KMS-11 (cell line): ENCODE data around the gene TENM4.

Source experiments
- H2AFZ ChIP-seq: fragments of 200-600 bp; sonication (generic); 2 replicates; pipeline ENCODE4 v1.6.1; 2016; ENCODE audit warnings: antibody characterized with exemption, mixed run types, low read depth
- H3K27ac ChIP-seq: fragments of 200-600 bp; sonication (generic); 2 replicates; pipeline ENCODE4 v1.6.1; 2016; ENCODE audit warnings: mild to moderate bottlenecking, mixed run types
- H3K27me3 ChIP-seq: fragments of 200-600 bp; sonication (generic); 2 replicates; pipeline ENCODE4 v1.6.1; 2017; ENCODE audit warnings: mild to moderate bottlenecking, low read depth, mixed run types, moderate library complexity; ENCODE audit not compliant: insufficient read depth
- H3K36me3 ChIP-seq: fragments of 200-600 bp; sonication (generic); 2 replicates; pipeline ENCODE4 v1.6.1; 2017; ENCODE audit warnings: mild to moderate bottlenecking, mixed run types; ENCODE audit not compliant: insufficient read depth
- H3K4me1 ChIP-seq: fragments of 200-600 bp; sonication (generic); 2 replicates; pipeline ENCODE4 v1.6.1; 2016; ENCODE audit warnings: mild to moderate bottlenecking, low read depth, mixed run types; ENCODE audit not compliant: poor library complexity, severe bottlenecking
- H3K4me2 ChIP-seq: fragments of 200-600 bp; sonication (generic); 2 replicates; pipeline ENCODE4 v1.7.0; 2016; ENCODE audit warnings: mild to moderate bottlenecking, mixed run types
- H3K4me3 ChIP-seq: fragments of 200-600 bp; sonication (generic); IDR thresholded peaks from 2 replicates; pipeline ENCODE4 v1.6.1; 2017; ENCODE audit warnings: low read depth, low read length, mixed read lengths; ENCODE audit not compliant: insufficient read depth
- H3K79me2 ChIP-seq: fragments of 200-600 bp; sonication (generic); 2 replicates; pipeline ENCODE4 v1.6.1; 2016; ENCODE audit warnings: low read depth, mixed run types; ENCODE audit not compliant: insufficient read depth
- H3K9ac ChIP-seq: fragments of 200-600 bp; sonication (generic); 2 replicates; pipeline ENCODE4 v1.6.1; 2016; ENCODE audit warnings: mild to moderate bottlenecking, mixed run types
- H4K20me1 ChIP-seq: fragments of 200-600 bp; sonication (generic); 2 replicates; pipeline ENCODE4 v1.6.1; 2016; ENCODE audit warnings: mild to moderate bottlenecking, mixed run types; ENCODE audit not compliant: insufficient read depth
- CTCF ChIP-seq: fragments of 200-600 bp; sonication (generic); conservative IDR thresholded peaks from 2 replicates; pipeline ENCODE4 v1.6.1; 2017; ENCODE audit warnings: low read depth, mild to moderate bottlenecking, antibody characterized with exemption, low read length, moderate library complexity, mixed read lengths

TENM4 gene

DNA sequence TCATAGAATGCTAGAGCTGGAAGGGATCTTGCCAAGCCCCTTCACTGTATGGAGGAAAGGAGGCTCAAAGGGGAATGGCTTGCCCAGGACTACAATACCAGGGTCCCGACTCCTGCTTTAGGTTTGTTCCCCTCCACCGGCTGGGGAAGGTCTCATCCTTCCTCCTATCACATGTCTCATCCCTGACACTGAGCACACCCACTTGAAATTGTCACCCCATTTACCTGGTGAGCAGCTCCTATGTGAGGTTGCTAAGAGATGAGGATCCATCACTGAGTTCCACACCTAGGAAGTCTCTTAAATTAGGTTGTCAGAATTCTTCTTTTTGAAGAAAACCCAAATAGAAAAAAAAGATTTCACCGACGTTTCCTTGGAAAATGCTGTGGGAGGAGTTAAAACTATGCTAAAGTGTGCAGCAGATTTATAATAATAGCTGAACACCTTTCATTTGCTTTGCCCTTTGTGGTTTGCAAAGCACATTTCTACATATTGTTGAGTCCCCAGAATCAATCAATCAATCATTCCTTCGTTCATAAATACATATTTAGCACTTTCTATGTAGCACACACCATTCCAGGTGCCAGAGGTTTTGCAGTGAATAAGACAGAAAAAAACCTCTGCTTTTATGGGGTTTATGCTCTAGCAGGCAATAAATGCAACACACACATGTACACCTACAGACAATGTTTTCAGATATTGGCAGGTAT lies 91.7 kb downstream of the TENM4 start:
- Histone ChIP-seq H3K27me3 (no peaks in the 10 kb centered on the region), H3K9ac (no peak overlapping the region), H3K4me3 (no peak overlapping the region), H2AFZ (no peak overlapping the region), H3K36me3 (no peaks in the 10 kb centered on the region), H3K4me1 (no peaks in the 10 kb centered on the region), H3K27ac (no peak overlapping the region), H4K20me1 (no peaks in the 10 kb centered on the region), H3K79me2 (no peaks in the 10 kb centered on the region), H3K4me2 (no peak overlapping the region)
- TF ChIP-seq CTCF = no peak

DNA sequence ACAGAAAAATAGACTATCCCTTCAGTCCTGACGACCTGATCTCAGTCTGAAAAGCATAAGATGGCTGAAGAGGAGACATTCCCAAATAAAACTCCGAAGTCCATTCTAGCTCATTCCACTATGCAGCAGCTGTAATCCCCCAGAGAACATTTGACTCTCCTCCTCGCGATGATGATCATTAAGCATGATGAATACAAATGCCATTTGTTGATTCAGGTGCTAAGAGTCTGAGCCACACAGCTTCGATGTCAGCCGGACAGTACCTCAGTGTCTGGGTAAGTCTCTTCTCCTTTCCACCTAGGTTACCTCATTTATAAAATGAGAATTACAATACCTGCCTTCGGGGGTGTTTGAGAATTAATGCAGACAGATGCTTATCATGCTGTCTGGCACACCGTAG lies 94.8 kb downstream of the TENM4 start:
- Histone ChIP-seq H3K9ac (no peak overlapping the region), H3K27ac (no peak overlapping the region), H3K27me3 (no peaks in the 10 kb centered on the region), H2AFZ (no peak overlapping the region), H3K4me3 (no peak overlapping the region), H4K20me1 (no peaks in the 10 kb centered on the region), H3K36me3 (no peaks in the 10 kb centered on the region), H3K4me2 (no peak overlapping the region), H3K79me2 (no peaks in the 10 kb centered on the region), H3K4me1 (no peaks in the 10 kb centered on the region)
- no peak for TF ChIP-seq CTCF

DNA sequence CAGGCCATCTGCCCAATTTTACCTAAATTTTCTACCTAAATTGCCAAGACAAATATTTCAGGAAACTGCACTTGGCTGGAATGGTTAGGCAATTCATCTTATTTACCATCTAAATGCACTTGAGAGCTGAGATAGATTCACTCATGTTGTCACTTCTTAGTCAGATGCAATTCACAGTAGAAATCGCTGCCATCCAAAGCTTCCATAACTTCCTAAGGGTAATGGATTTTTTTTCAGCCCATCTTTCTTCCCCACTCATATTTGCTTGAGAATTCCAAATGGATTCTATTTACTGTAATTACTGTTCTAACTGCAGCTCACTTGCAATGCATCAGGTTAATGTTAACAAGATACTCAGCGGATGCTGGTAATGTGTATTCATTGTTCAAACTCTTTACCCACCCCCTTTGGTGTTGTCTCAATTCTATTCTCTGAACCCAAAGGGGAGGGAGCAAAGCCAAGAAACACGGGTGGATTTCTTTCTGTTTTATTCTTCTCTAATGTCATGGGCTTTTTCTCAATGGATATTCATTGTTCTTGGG lies 96.0 kb downstream of the TENM4 start:
- Histone ChIP-seq H3K4me2 (no peak overlapping the region), H4K20me1 (no peaks in the 10 kb centered on the region), H3K9ac (no peak overlapping the region), H3K27me3 (no peaks in the 10 kb centered on the region), H2AFZ (no peak overlapping the region), H3K79me2 (no peaks in the 10 kb centered on the region), H3K4me1 (no peaks in the 10 kb centered on the region), H3K36me3 (no peaks in the 10 kb centered on the region), H3K27ac (no peak overlapping the region), H3K4me3 (no peak overlapping the region)
- no peak for TF ChIP-seq CTCF

DNA sequence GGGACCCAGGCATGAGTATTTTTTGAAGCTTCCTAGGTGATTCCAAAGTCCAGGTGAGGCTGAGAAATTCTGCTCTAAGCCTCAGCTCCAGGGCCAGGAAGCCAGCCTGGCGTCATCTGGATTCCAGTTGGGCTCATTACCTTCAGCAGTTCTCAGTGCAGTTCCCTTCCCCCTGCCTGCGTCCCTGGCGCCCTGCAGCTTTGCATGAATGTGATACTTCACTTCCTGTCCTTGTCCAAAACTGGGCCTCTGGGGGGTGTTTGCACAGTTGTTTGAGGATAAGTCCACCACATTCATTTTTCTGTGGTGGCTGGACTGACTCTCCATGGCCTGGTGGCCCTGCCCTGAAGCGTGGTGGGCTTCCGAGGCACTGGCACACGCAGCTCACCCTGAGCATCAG lies 98.1 kb downstream of the TENM4 start:
- no peaks in the 10 kb centered on the region for H3K36me3 ChIP-seq
- no peaks in the 10 kb centered on the region for H3K4me1 ChIP-seq
- H2AFZ ChIP-seq = no peak overlapping the region
- no peak overlapping the region for H3K9ac ChIP-seq
- H4K20me1 ChIP-seq = no peaks in the 10 kb centered on the region
- H3K4me3 ChIP-seq = no peak overlapping the region
- no peaks in the 10 kb centered on the region for H3K27me3 ChIP-seq
- H3K4me2 ChIP-seq = no peak overlapping the region
- no peak for TF ChIP-seq CTCF
- no peak overlapping the region for H3K27ac ChIP-seq
- H3K79me2 ChIP-seq = no peaks in the 10 kb centered on the region
